RPMI8226 (cell line): ENCODE data around the gene SWAP70.
A peak's percentile ranks its signal among the peaks of the same experiment; 100 is the strongest.
"Not testable (repeated sequence)": the region's sequence is repeated elsewhere in the genome, so short reads cannot be mapped to it uniquely, and the experiment has no call there.

ENCODE experiments used
- DNase-seq: peaks from one replicate; pipeline ENCODE4 v3.0.0-alpha.2; 2015

Gene SWAP70

GRCh38 chr11:9693801-9694553, 30.1 kb downstream of the SWAP70 start:
- DNase-seq = no peak

GRCh38 chr11:9695228-9695627, 31.4 kb downstream of the SWAP70 start:
- not testable (repeated sequence) for DNase-seq

GRCh38 chr11:9697766-9698165, 33.9 kb downstream of the SWAP70 start:
- DNase-seq = no peak

DNA sequence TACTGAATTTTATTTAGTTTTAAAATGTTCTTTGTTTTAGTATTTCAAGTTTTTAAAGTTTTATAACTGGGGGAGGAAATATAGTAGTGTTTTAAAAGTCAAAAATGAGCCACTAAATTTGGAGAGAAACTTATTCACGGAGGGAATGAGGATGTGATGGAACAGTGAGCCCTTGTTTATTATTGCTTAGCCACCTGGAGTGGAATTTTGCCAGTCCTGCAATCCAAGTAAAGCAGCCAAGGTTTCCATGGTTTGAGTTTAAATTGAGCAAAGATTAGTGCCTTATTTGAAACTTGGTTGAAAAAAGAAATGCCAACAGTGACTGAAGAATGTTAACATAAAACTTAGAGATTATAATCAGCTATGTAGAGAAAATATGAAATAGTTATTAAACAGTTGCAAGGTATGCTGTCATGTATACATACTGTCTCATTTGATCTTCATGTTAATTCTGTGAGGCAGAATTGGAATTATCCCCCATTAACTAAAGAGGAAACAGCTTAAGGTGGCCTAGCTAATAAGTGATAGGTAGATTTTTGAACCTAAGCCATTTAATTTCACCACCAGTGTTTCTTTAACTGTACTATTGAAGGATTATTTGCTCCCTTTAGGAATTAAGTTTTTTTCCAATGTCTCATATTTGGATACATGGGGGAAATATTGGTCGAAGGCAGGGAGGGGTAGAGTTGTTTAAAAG, 36.4 kb downstream of the SWAP70 start:
- no peak for DNase-seq

GRCh38 chr11:9701799-9702198, 37.9 kb downstream of the SWAP70 start:
- DNase-seq = no peak

GRCh38 chr11:9703280-9703679, 39.4 kb downstream of the SWAP70 start:
- no peak for DNase-seq

GRCh38 chr11:9704037-9704436, 40.2 kb downstream of the SWAP70 start:
- no peak for DNase-seq

DNA sequence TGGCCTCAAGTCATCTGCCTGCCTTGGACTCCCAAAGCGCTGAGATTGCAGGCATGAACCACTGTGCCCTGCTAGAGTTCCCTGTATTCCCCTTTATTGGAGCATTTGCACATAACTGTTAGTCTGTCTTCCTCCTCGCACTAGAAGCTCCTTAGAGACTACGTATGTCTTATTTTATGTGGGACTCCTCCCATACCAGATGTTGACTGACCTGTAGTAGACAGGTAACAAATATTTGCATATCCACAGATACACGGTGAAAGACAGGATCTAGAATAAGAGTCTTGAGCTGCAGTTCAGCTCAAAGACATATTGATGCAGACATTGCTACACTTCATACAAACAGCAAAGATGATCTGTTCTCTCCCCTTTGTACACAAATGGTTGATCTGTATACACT, 40.7 kb downstream of the SWAP70 start:
- DNase-seq = no peak

- not testable (repeated sequence) for DNase-seq
These were observed 41.5 kb downstream of the SWAP70 start for GRCh38 chr11:9705361-9705760.

- no peak for DNase-seq
These were observed 44.7 kb downstream of the SWAP70 start for GRCh38 chr11:9708544-9708943.

DNA sequence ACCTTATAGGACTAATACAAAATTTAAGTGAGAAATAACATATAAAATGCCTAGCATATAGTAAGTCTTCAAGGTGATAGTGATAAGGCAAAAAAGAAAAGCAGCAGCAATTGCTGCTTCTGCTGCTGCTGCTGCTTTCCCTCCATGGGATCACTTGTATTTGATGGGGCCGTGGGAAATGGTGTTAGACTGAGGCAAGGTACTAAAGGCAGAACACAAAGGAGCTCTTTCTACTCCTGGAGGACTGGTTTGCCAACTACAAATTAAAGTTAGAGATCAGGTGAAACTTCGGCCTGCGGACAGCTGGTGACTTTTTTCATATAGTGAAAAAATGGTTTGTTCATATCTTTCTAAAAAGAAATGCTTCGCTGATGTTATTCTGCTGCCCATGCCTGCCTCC, 46.3 kb downstream of the SWAP70 start:
- no peak for DNase-seq

GRCh38 chr11:9710852-9711251, 47.0 kb downstream of the SWAP70 start:
- DNase-seq = no peak

DNA sequence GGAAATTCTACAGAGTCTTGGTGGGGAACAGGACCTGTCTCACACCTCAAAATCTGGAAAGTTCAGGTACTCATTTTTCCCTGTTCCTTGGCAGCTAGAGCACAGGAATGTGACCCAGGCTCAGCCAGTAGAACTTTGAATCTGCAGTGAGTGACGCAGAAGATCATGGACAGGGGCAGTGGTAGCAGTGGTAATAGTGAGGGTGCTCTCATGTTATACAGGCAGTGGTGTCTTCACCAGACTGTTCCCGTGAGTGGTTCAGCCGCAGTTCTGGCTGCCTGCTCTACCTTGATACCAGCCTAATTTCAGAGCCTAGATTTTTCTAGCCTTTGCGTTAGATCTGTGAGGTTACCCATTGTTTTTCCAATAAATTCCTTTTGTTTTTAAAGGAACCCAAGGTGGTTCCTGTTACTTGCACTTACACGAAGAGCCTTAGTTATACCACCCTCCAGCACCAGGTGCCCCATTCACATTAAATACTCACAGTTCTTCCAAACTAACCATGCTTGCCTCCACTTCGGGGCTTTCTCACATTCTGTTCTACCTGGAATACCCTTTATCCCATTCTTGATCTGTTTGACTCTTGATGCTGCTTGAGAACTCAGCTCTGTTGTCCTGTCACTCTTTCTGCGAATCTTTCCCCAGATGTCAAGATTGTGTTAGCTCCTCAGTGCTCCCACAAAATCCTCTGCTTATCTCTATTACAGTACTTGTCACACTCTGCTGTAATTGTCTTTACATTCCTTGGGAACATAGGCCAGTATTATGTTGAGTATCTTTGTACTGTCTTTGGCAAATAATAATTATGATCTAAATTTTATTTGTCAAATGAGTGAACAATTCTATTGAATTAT, 47.8 kb downstream of the SWAP70 start:
- DNase-seq = no peak

- no peak for DNase-seq
These were observed 50.5 kb downstream of the SWAP70 start for GRCh38 chr11:9714272-9714940.

GRCh38 chr11:9716275-9717039, 52.6 kb downstream of the SWAP70 start:
- DNase-seq = peak; percentile 79

- DNase-seq = no peak
These were observed 53.1 kb downstream of the SWAP70 start for GRCh38 chr11:9717040-9717357.

- DNase-seq = no peak
These were observed 53.8 kb downstream of the SWAP70 start for GRCh38 chr11:9717719-9718118.

DNA sequence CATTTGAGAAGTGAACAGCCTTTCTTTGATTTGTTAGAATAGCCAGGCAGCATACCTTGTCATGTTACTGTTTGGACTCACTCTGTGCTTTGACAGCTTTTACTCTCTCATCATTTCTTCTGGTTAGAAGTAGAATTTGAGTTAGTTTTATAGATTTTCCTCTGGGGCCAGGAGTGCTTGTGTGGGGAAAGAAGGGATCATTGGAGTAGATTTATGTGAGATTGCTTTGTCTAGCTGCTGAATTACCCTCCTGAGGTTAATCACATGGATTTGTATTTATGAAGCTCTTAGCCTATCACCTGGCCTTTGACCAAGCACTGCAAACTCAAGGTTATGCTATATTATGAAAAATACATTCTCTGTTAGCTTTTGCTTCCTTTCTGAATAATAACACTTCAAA, 54.3 kb downstream of the SWAP70 start:
- no peak for DNase-seq

DNA sequence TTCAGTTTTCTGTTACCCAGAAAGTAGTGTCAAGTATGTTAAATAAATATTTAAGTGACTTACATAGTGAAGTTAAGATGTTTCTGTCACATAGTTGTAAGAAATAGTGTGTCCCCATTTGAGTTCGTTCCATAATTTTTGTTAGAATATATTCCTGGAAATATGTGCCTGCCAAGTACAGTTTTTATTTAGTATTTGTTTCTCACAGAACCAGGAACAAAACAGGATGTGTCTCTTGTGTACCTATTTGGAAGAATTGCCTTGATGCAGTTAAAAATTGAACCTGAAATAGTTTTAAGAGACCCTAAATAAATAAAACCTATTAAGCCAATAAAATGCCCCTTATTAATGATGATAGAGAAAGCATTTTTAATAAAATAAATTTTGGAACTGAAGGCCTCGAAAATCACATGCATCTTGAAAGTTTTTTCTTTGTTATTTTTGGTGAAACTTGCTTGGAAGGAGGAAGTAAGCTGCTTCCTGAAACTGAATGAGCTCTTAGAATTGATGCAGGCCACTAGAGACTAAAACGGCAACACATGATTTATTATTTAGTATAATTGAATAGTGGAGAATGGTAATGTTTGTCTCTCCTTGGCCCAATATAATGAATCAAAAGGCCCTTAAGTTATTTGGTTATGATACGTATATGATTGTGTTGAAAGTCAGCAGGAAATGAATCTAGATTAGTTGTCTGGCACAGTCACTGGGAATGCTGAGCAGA, 55.9 kb downstream of the SWAP70 start:
- peak; percentile 15 for DNase-seq

- no peak for DNase-seq
These were observed 56.4 kb downstream of the SWAP70 start for GRCh38 chr11:9720290-9720630.

DNA sequence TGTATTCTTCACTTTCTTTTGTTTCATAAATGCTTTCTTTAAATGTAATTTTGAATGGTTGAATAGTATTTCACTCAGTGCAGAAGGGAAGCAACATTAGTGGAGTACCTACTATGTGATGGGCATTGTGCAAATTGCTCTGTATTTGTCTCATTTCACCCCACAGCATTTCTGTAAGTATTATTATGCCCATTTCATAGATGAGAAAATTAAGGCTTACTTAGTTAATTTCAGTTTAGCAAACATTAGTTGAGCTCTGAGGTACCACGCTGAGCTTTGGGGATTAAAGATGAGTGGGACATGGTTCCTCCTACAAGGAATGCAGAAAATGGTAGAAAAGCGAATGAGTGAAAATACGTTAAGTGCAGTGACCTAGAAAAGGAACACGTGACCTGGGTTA, 58.1 kb downstream of the SWAP70 start:
- no peak for DNase-seq

DNA sequence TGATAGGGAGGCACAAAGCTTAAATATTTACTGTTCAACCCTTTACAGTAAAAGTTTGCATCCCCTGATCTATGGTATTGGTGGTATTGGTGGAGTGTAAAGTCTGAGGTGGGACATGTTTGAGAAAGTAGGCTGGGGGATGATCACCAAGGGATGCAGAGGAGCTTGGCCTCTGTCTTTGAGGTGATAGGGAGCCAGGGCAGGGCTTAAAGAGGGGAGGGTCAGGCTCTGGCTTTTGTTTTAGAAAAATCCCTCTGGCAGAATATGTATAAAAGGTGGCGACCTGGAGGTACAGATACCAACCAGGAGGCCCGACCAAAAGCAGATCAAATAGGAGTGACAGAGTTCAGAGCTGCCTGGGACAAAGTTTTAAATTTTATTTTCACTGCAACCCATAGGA, 59.0 kb downstream of the SWAP70 start:
- DNase-seq = no peak
